Embryonic facial prominence (tissue), 1 donor: ENCODE measurements around the gene SELENOW.

ENCODE experiments used
- DNase-seq: peaks from one replicate; pipeline ENCODE4 v3.0.0-alpha.2; 2016; ENCODE audit errors: extremely low spot score

The SELENOW gene

GRCh38 chr19:47820410-47820809, 41.9 kb downstream of the SELENOW start:
- DNase-seq, result no peak

- no peak for DNase-seq
Observed at GRCh38 chr19:47821460-47822020, 43.0 kb downstream of the SELENOW start, which contains the start of gene CRX. Gene CRX (plus strand): TSS chr19:47821937. CDS start chr19:47834444, 12,507 bp downstream.

GRCh38 chr19:47824396-47824795, 45.9 kb downstream of the SELENOW start:
- DNase-seq, result no peak

DNA sequence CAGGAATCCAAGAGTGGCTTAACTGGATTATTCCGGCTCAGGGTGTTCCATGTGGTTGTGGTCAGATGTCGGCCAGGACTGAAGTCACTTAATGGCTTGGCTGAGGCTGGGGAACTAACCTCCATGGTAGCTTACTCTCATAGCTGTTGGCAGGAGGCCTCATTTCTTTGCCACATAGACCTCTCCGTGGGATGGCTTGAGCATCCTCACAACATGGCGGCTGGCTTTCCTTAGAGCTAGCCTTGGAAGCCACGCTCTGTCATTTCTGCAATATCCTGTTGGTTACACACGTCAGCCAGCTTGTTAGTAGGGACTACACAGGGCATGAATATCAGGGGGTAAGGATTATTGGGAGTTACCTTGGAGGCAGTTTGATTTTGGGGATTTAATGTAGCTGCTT, 48.3 kb downstream of the SELENOW start:
- DNase-seq, result no peak

GRCh38 chr19:47832723-47833122, 54.2 kb downstream of the SELENOW start:
- no peak for DNase-seq
